AG10803 (cell line): ENCODE measurements around the gene SPTBN5.

Experiments used
- DNase-seq: peaks from one replicate; pipeline ENCODE4 v3.0.0; 2010; ENCODE audit warnings: low read depth
- H3K4me3 ChIP-seq: 2 replicates; pipeline ENCODE4 v1.5.1; 2011; ENCODE audit warnings: mild to moderate bottlenecking, low read length, control low read depth
- CTCF ChIP-seq: conservative IDR thresholded peaks from 2 replicates; pipeline ENCODE4 v1.5.1; 2011; ENCODE audit warnings: mild to moderate bottlenecking, low read length, control low read depth, inconsistent platforms

Gene SPTBN5

GRCh38 chr15:41873711-41874110 is 20.1 kb downstream of the SPTBN5 start:
- no peak for TF ChIP-seq CTCF
- DNase-seq, result no peak

GRCh38 chr15:41872166-41872747 is 21.6 kb downstream of the SPTBN5 start:
- no peak for TF ChIP-seq CTCF
- no peak overlapping the region for H3K4me3 ChIP-seq
- no peak for DNase-seq

More at GRCh38 chr15:41873711-41874110, 20.1 kb downstream of the SPTBN5 start:
- H3K4me3 ChIP-seq, result no peak overlapping the region

- H3K4me3 ChIP-seq, result no peak overlapping the region
- no peak for DNase-seq
- TF ChIP-seq CTCF, result no peak
These were observed 22.5 kb downstream of the SPTBN5 start for GRCh38 chr15:41871175-41871905.

- no peak overlapping the region for H3K4me3 ChIP-seq
- no peak for TF ChIP-seq CTCF
- no peak for DNase-seq
These were observed 23.2 kb downstream of the SPTBN5 start for GRCh38 chr15:41870689-41871081.

- DNase-seq, result no peak
- H3K4me3 ChIP-seq, result no peak overlapping the region
- no peak for TF ChIP-seq CTCF
These were observed 23.8 kb downstream of the SPTBN5 start for GRCh38 chr15:41869770-41870688.

- TF ChIP-seq CTCF, result no peak
- no peak overlapping the region for H3K4me3 ChIP-seq
- DNase-seq, result no peak
These were observed 25.5 kb downstream of the SPTBN5 start for GRCh38 chr15:41868321-41868720.
